Stimulated activated CD8-positive, alpha-beta memory T cell treated with anti-CD3 and anti-CD28 coated beads, Interleukin-2, amount 100 ng/mL, for 1 hour (primary cell): ENCODE results near the gene FILIP1.

Experiments used
- DNase-seq, 2 donors: peaks; one replicate each; pipeline ENCODE4 v3.0.0-alpha.2; 2020; ENCODE audit warnings: low read depth in 2 of 2

Gene FILIP1

GRCh38 chr6:75493400-75494064 lies at the start of gene FILIP1:
TSS of gene FILIP1 (minus strand) at chr6:75493800. CDS start at chr6:75414972, 78,828 bp downstream.
- DNase-seq = no peak

GRCh38 chr6:75543311-75543710 lies 49.7 kb upstream of the FILIP1 start:
- no peak for DNase-seq

GRCh38 chr6:75539136-75539535 lies 45.5 kb upstream of the FILIP1 start:
- no peak for DNase-seq

GRCh38 chr6:75532521-75532920 lies 38.9 kb upstream of the FILIP1 start:
- no peak for DNase-seq

- no peak for DNase-seq
Measured at GRCh38 chr6:75531174-75531573, 37.6 kb upstream of the FILIP1 start.

- DNase-seq = no peak
Measured at GRCh38 chr6:75530696-75531095, 37.1 kb upstream of the FILIP1 start.

GRCh38 chr6:75528423-75528822 lies 34.8 kb upstream of the FILIP1 start:
- DNase-seq = no peak

GRCh38 chr6:75526502-75527127 lies 33.0 kb upstream of the FILIP1 start:
- DNase-seq = peak in 1 of 2 donors; percentile 4

- DNase-seq = no peak
Measured at GRCh38 chr6:75525682-75526081, 32.1 kb upstream of the FILIP1 start.

GRCh38 chr6:75524322-75524972 lies 30.8 kb upstream of the FILIP1 start:
- no peak for DNase-seq

- no peak for DNase-seq
Measured at GRCh38 chr6:75516757-75517156, 23.2 kb upstream of the FILIP1 start.

GRCh38 chr6:75512591-75512990 lies 19.0 kb upstream of the FILIP1 start:
- DNase-seq = no peak

GRCh38 chr6:75505424-75505823 lies 11.8 kb upstream of the FILIP1 start:
- no peak for DNase-seq

- no peak for DNase-seq
Measured at GRCh38 chr6:75504465-75505222, 11.0 kb upstream of the FILIP1 start.

GRCh38 chr6:75503291-75503690 lies 9.7 kb upstream of the FILIP1 start:
- DNase-seq = no peak

- no peak for DNase-seq
Measured at GRCh38 chr6:75502884-75503283, 9.3 kb upstream of the FILIP1 start.

- DNase-seq = no peak
Measured at GRCh38 chr6:75501756-75502155, 8.2 kb upstream of the FILIP1 start.

GRCh38 chr6:75499640-75500039 lies 6.0 kb upstream of the FILIP1 start:
- no peak for DNase-seq

GRCh38 chr6:75498862-75499261 lies 5.3 kb upstream of the FILIP1 start:
- no peak for DNase-seq

GRCh38 chr6:75497994-75498393 lies 4.4 kb upstream of the FILIP1 start:
- no peak for DNase-seq

- no peak for DNase-seq
Measured at GRCh38 chr6:75495011-75495410, 1.4 kb upstream of the FILIP1 start.

- no peak for DNase-seq
Measured at GRCh38 chr6:75494290-75494689, 690 bp upstream of the FILIP1 start.
